H1 (cell line): ENCODE data around the gene PDE8B. TPM values are rescaled to one million over a fixed set of nuclear protein-coding genes. Genes with fewer than 3 reads are reported as not detected.

ENCODE experiments used
- CTCF ChIA-PET: fragments of 300-600 bp; sonication (Branson Sonifier 250); formaldehyde crosslinking; loops from one replicate; lab custom pipeline; 2021; ENCODE audit not compliant: partially characterized antibody; lab: Charles Lee
- POLR2A ChIA-PET: fragments of 300-600 bp; sonication (Branson Sonifier 250); formaldehyde crosslinking; loops from one replicate; lab custom pipeline; 2021; ENCODE audit warnings: inconsistent platforms; ENCODE audit not compliant: partially characterized antibody; lab: Charles Lee
- DNase-seq, 2 experiments: peaks; one replicate each; pipeline versions ENCODE4 v3.0.0 to v3.0.0-alpha.2; 2010 to 2022; ENCODE audit warnings: low spot score in 2 of 2, low read depth in 1 of 2, mixed read lengths in 1 of 2
- FAIRE-seq: peaks from 2 replicates; lab custom pipeline; 2011; peaks lifted over from hg19 to GRCh38; lab: Jason Lieb, UNC
- H2AFZ ChIP-seq: 2 replicates; pipeline ENCODE4 v1.8.1; 2012; ENCODE audit warnings: low read length, inconsistent platforms
- H2AK5ac ChIP-seq: 2 replicates; pipeline ENCODE4 v1.6.1; 2013; ENCODE audit warnings: low read depth, low read length
- H2BK120ac ChIP-seq: replicated peaks from 2 replicates; pipeline ENCODE3; 2013; ENCODE audit warnings: low read depth, low read length, inconsistent platforms
- H2BK12ac ChIP-seq: 2 replicates; pipeline ENCODE4 v1.6.1; 2013; ENCODE audit warnings: low read depth, low read length
- H2BK15ac ChIP-seq: 2 replicates; pipeline ENCODE4 v1.6.1; 2013; ENCODE audit warnings: low read length
- H2BK20ac ChIP-seq: 2 replicates; pipeline ENCODE4 v1.6.1; 2013; ENCODE audit warnings: low read length
- H2BK5ac ChIP-seq: 2 replicates; pipeline ENCODE4 v1.6.1; 2013; ENCODE audit warnings: low read depth, low read length
- H3K14ac ChIP-seq: 2 replicates; pipeline ENCODE4 v1.6.1; 2013; ENCODE audit warnings: inconsistent platforms; ENCODE audit not compliant: insufficient read length
- H3K18ac ChIP-seq: 2 replicates; pipeline ENCODE4 v1.6.1; 2013; ENCODE audit warnings: low read length; ENCODE audit errors: extremely low read depth
- H3K23ac ChIP-seq: 2 replicates; pipeline ENCODE4 v1.6.1; 2013; ENCODE audit warnings: inconsistent platforms; ENCODE audit not compliant: insufficient read length
- H3K23me2 ChIP-seq: 2 replicates; pipeline ENCODE4 v1.6.1; 2013; ENCODE audit warnings: low read depth, low read length
- H3K27ac ChIP-seq: 2 replicates; pipeline ENCODE4 v1.6.1; 2011; ENCODE audit warnings: low read depth, low read length, inconsistent platforms
- H3K27me3 ChIP-seq, 4 experiments: replicated peaks in 1 of 4; 1 replicate in 1 of 4; 2 replicates in 3 of 4; pipeline versions ENCODE4 v1.6.1 to v1.8.1; 2011 to 2013; ENCODE audit warnings: low read length in 3 of 4, mild to moderate bottlenecking in 3 of 4, inconsistent platforms in 2 of 4, mixed read lengths in 2 of 4, moderate library complexity in 1 of 4; ENCODE audit not compliant: control insufficient read depth in 3 of 4, insufficient read depth in 3 of 4; ENCODE audit errors: extremely low read depth in 1 of 4
- H3K36me3 ChIP-seq, 4 experiments: 2 replicates each; pipeline versions ENCODE4 v1.6.1 to v1.8.1; 2011 to 2013; ENCODE audit warnings: mild to moderate bottlenecking in 4 of 4, low read length in 3 of 4, moderate library complexity in 2 of 4, control low read depth in 1 of 4, inconsistent platforms in 1 of 4; ENCODE audit not compliant: insufficient read depth in 4 of 4, control insufficient read depth in 2 of 4
- H3K4ac ChIP-seq: replicated peaks from 2 replicates; pipeline ENCODE3; 2013; ENCODE audit warnings: low read length, low read depth, mixed read lengths, inconsistent platforms; ENCODE audit not compliant: insufficient read length
- H3K4me1 ChIP-seq, 4 experiments: replicated peaks in 1 of 4; 1 replicate in 1 of 4; 2 replicates in 3 of 4; pipeline versions ENCODE4 v1.6.1 to v1.8.1; 2011 to 2013; ENCODE audit warnings: low read length in 3 of 4, inconsistent platforms in 2 of 4, mixed read lengths in 1 of 4; ENCODE audit not compliant: insufficient read depth in 4 of 4, control insufficient read depth in 3 of 4
- H3K4me2 ChIP-seq, 2 experiments: 2 replicates each; pipeline versions ENCODE4 v1.6.1 to v1.8.1; 2011 to 2013; ENCODE audit warnings: low read depth in 2 of 2, low read length in 2 of 2, control low read depth in 1 of 2, inconsistent platforms in 1 of 2, mild to moderate bottlenecking in 1 of 2; ENCODE audit not compliant: insufficient read depth in 1 of 2
- H3K4me3 ChIP-seq, 4 experiments: fragments of 200-600, 300-600 bp in 1 of 4; sonication (generic), shearing (Covaris generic), sonication (Bioruptor Twin) in 1 of 4; 2 replicates each; pipeline versions ENCODE4 v1.5.1 to v1.8.1; 2011 to 2016; ENCODE audit warnings: low read length in 4 of 4, low read depth in 3 of 4, control low read depth in 2 of 4, inconsistent platforms in 2 of 4, mild to moderate bottlenecking in 2 of 4, mixed read lengths in 1 of 4, moderate library complexity in 1 of 4; ENCODE audit not compliant: insufficient read depth in 2 of 4; ENCODE audit errors: extremely low read depth in 1 of 4
- H3K56ac ChIP-seq: replicated peaks from 2 replicates; pipeline ENCODE3; 2013; ENCODE audit warnings: low read depth, mild to moderate bottlenecking, mixed read lengths, low read length, inconsistent platforms; ENCODE audit not compliant: insufficient read length
- H3K79me1 ChIP-seq: 2 replicates; pipeline ENCODE4 v1.6.1; 2013; ENCODE audit warnings: low read depth, low read length, control low read depth
- H3K79me2 ChIP-seq, 2 experiments: 2 replicates each; pipeline versions ENCODE4 v1.6.1 to v1.8.1; 2012 to 2013; ENCODE audit warnings: low read length in 2 of 2, mild to moderate bottlenecking in 2 of 2, inconsistent platforms in 1 of 2; ENCODE audit not compliant: insufficient read depth in 2 of 2, control insufficient read depth in 1 of 2
- H3K9ac ChIP-seq, 4 experiments: replicated peaks in 1 of 4; 1 replicate in 1 of 4; 2 replicates in 3 of 4; pipeline versions ENCODE4 v1.6.1 to v1.8.1; 2011 to 2013; ENCODE audit warnings: low read depth in 3 of 4, low read length in 3 of 4, control low read depth in 2 of 4, mild to moderate bottlenecking in 2 of 4, moderate library complexity in 2 of 4, inconsistent platforms in 1 of 4; ENCODE audit errors: extremely low read depth in 1 of 4
- H3K9me3 ChIP-seq, 2 experiments: 2 replicates each; pipeline versions ENCODE4 v1.6.1 to v1.8.1; 2012 to 2013; ENCODE audit warnings: mild to moderate bottlenecking in 2 of 2, moderate library complexity in 2 of 2, control low read depth in 1 of 2, inconsistent platforms in 1 of 2, low read depth in 1 of 2, low read length in 1 of 2, mixed read lengths in 1 of 2; ENCODE audit not compliant: insufficient read depth in 2 of 2
- H4K20me1 ChIP-seq, 2 experiments: replicated peaks in 1 of 2; 2 replicates each; pipeline versions ENCODE3 to v1.8.1; 2011 to 2013; ENCODE audit warnings: inconsistent platforms in 2 of 2, low read length in 2 of 2, mild to moderate bottlenecking in 1 of 2; ENCODE audit not compliant: insufficient read depth in 2 of 2, control insufficient read depth in 1 of 2
- H4K5ac ChIP-seq: 2 replicates; pipeline ENCODE4 v1.6.1; 2013; ENCODE audit warnings: low read length, low read depth, mixed read lengths, inconsistent platforms; ENCODE audit not compliant: insufficient read length
- H4K8ac ChIP-seq: 2 replicates; pipeline ENCODE4 v1.8.0; 2013; ENCODE audit warnings: mild to moderate bottlenecking, moderate library complexity, low read length, inconsistent platforms; ENCODE audit not compliant: insufficient read depth; ENCODE audit errors: extremely low read depth
- H4K91ac ChIP-seq: replicated peaks from 2 replicates; pipeline ENCODE3; 2013; ENCODE audit warnings: low read length, mixed read lengths, inconsistent platforms; ENCODE audit not compliant: insufficient read length
- BACH1 ChIP-seq: IDR thresholded peaks from 2 replicates; pipeline ENCODE4 v1.6.1; 2012; ENCODE audit warnings: low read length, improper control_type of control experiment
- BRCA1 ChIP-seq: IDR thresholded peaks from 2 replicates; pipeline ENCODE4 v1.6.1; 2012; ENCODE audit warnings: low read depth, low read length, improper control_type of control experiment
- CBX5 ChIP-seq: fragments of 300-800, 300-1000 bp; sonication (generic); IDR thresholded peaks from 2 replicates; pipeline ENCODE4 v1.7.1; 2016; ENCODE audit warnings: antibody characterized with exemption, low read length, low read depth
- GTF2F1 ChIP-seq: IDR thresholded peaks from 2 replicates; pipeline ENCODE4 v1.6.1; 2012; ENCODE audit warnings: low read depth, low read length, improper control_type of control experiment, borderline replicate concordance
- MAX ChIP-seq: IDR thresholded peaks from 2 replicates; pipeline ENCODE4 v1.6.1; 2012; ENCODE audit warnings: inconsistent platforms
- RNF2 ChIP-seq: fragments of 200-900, 300-1000 bp; sonication (generic); IDR thresholded peaks from 2 replicates; pipeline ENCODE4 v1.7.1; 2016; ENCODE audit warnings: borderline replicate concordance, low read depth, mild to moderate bottlenecking, antibody characterized with exemption, low read length; ENCODE audit not compliant: poor library complexity, severe bottlenecking; ENCODE audit errors: missing control alignments
- ZNF274 ChIP-seq: IDR thresholded peaks from 2 replicates; pipeline ENCODE4 v1.7.0; 2012; ENCODE audit warnings: low read length, borderline replicate concordance; ENCODE audit errors: extremely low read depth
- WGBS, 2 experiments: shearing (Covaris generic) in 1 of 2; methylation state at CpG; one replicate each; pipeline versions ENCODE4 v1.1.6 to v1.1.7; 2013 to 2015; ENCODE audit warnings: low lambda C conversion rate in 2 of 2, mixed read lengths in 2 of 2, inconsistent platforms in 1 of 2, low coverage in 1 of 2, missing lambda C conversion rate in 1 of 2; ENCODE audit not compliant: insufficient replicate concordance in 2 of 2, insufficient coverage in 1 of 2, insufficient read length in 1 of 2; ENCODE audit errors: extremely low coverage in 1 of 2, missing lambda C conversion rate in 1 of 2; 5-methylcytosine and 5-hydroxymethylcytosine counted together
- polyA plus RNA-seq, 7 experiments: library from polyadenylated mRNA; depleted of rRNA in 3 of 7; stranded (reverse) in 5 of 7; unstranded in 2 of 7; fragments of >200 nt in 5 of 7; fragments of 200-250 nt in 2 of 7; gene quantifications; 1 replicate in 5 of 7; 2 replicates in 1 of 7; 4 replicates in 1 of 7; pipeline versions ENCODE4 v1.2.1 to v1.2.3, GENCODE V29; 2011 to 2013; ENCODE audit warnings: missing spikeins in 2 of 7, mixed read lengths in 2 of 7
- total RNA-seq: library from RNA; stranded (reverse); fragmentation: NEBNext Ultra II Directional; extraction: Animal tissue kit (Norgen Biotek cat#: 25700); gene quantifications from 2 replicates; pipeline ENCODE4 v1.2.1, GENCODE V29; 2021

PDE8B gene
- total and polyA plus RNA-seq, 2 of the 8 experiments (the other 6 are each of a cell fraction or from before 2014, with no cell fraction given), result 0.32 to 1.1 TPM

- Histone ChIP-seq H3K79me2 (no peaks in the 10 kb centered on the region), H4K5ac (no peak overlapping the region), H4K20me1 (no peaks in the 10 kb centered on the region), H3K4me2 (no peak overlapping the region), H3K4me1 (no peaks in the 10 kb centered on the region), H3K4ac (no peak overlapping the region), H3K9ac (no peak overlapping the region), H3K27ac (no peak overlapping the region), H4K8ac (no peak overlapping the region), H2BK20ac (no peak overlapping the region), H4K91ac (no peak overlapping the region), H3K23me2 (no peaks in the 10 kb centered on the region), H2BK15ac (no peak overlapping the region), H3K27me3 (no peaks in the 10 kb centered on the region), H2BK120ac (no peak overlapping the region), H2BK12ac (no peak overlapping the region), H2AFZ (no peak overlapping the region), H3K56ac (no peak overlapping the region), H3K18ac (no peak overlapping the region), H3K79me1 (no peaks in the 10 kb centered on the region), H3K36me3 (no peaks in the 10 kb centered on the region), H3K23ac (no peak overlapping the region), H2BK5ac (no peak overlapping the region), H3K9me3 (no peaks in the 10 kb centered on the region), H3K14ac (no peak overlapping the region), H2AK5ac (no peak overlapping the region), H3K4me3 (no peak overlapping the region)
- WGBS, 2 experiments, result 82% methylated on average over 3 of the region's 3 CpGs; no CpG with 5 or more reads in 1 of the 2 experiments
- FAIRE-seq (no peak), DNase-seq (no peak)
- ChIA-PET CTCF (interaction anchor here (1.6 kb wide), 1 partner anchor 12 kb away, joined by 3 read pairs; no protein-coding TSS in a partner anchor), POLR2A (no interaction called here)
- TF ChIP-seq BACH1 (no peak), ZNF274 (no peak), GTF2F1 (no peak), BRCA1 (no peak), MAX (no peak), CBX5 (no peak), RNF2 (no peak)
Observed at GRCh38 chr5:77294185-77294584, 83.7 kb downstream of the PDE8B start.
